SK-N-SH (cell line): ENCODE measurements around the gene FGFRL1. TPM values are rescaled to one million over a fixed set of nuclear protein-coding genes. Genes with fewer than 3 reads are reported as not detected.

Experiments
- CTCF ChIA-PET: fragments of 300-600, 350-600 bp; formaldehyde crosslinking; extraction: SDS; loops from one replicate; lab custom pipeline; 2021; lab: Yijun Ruan, JAX
- POLR2A ChIA-PET: fragments of 350-600 bp; sonication (Branson Sonifier 250); formaldehyde crosslinking; extraction: SDS; loops from one replicate; lab custom pipeline; 2020; ENCODE audit warnings: antibody characterized with exemption, inconsistent platforms; lab: Yijun Ruan, JAX
- DNase-seq: peaks from one replicate; pipeline ENCODE4 v3.0.0; 2012
- H2AFZ ChIP-seq: fragments of 200-600 bp; sonication (generic); 2 replicates; pipeline ENCODE4 v1.8.1; 2016; ENCODE audit warnings: antibody characterized with exemption, mild to moderate bottlenecking, low read depth
- H3F3A ChIP-seq: fragments of 200-600 bp; sonication (generic); replicated peaks from 2 replicates; pipeline ENCODE3; 2016; ENCODE audit warnings: antibody characterized with exemption, mild to moderate bottlenecking; ENCODE audit not compliant: insufficient read depth
- H3K27ac ChIP-seq, 2 experiments: fragments of 200-500 bp in 1 of 2; fragments of 200-600 bp in 1 of 2; sonication (Bioruptor generic) in 1 of 2; sonication (generic), shearing (Covaris generic) in 1 of 2; 2 replicates each; pipeline versions ENCODE4 v1.5.1 to v1.6.1; 2014 to 2016; ENCODE audit warnings: low read depth in 2 of 2, inconsistent platforms in 1 of 2, low read length in 1 of 2, mild to moderate bottlenecking in 1 of 2, mixed read lengths in 1 of 2
- H3K27me3 ChIP-seq: fragments of 200-600 bp; sonication (generic), shearing (Covaris generic); 2 replicates; pipeline ENCODE4 v1.6.1; 2016; ENCODE audit warnings: mixed run types; ENCODE audit not compliant: insufficient read depth
- H3K36me3 ChIP-seq, 2 experiments: fragments of 200-500 bp in 1 of 2; fragments of 200-600 bp in 1 of 2; sonication (Bioruptor generic) in 1 of 2; sonication (generic) in 1 of 2; replicated peaks in 1 of 2; 2 replicates each; pipeline versions ENCODE3 to v1.5.1; 2014 to 2016; ENCODE audit warnings: low read length in 1 of 2, mild to moderate bottlenecking in 1 of 2; ENCODE audit not compliant: insufficient read depth in 2 of 2, control insufficient read depth in 1 of 2
- H3K4me1 ChIP-seq, 2 experiments: fragments of 200-500 bp in 1 of 2; fragments of 200-600 bp in 1 of 2; sonication (Bioruptor generic) in 1 of 2; sonication (generic), shearing (Covaris generic) in 1 of 2; 2 replicates each; pipeline versions ENCODE4 v1.5.1 to v1.6.1; 2014 to 2016; ENCODE audit warnings: low read depth in 1 of 2, low read length in 1 of 2, mixed run types in 1 of 2; ENCODE audit not compliant: insufficient read depth in 2 of 2, control insufficient read depth in 1 of 2
- H3K4me2 ChIP-seq: fragments of 200-600 bp; sonication (generic), shearing (Covaris generic); 2 replicates; pipeline ENCODE4 v1.6.1; 2017; ENCODE audit warnings: mixed run types
- H3K4me3 ChIP-seq, 2 experiments: fragments of 200-500 bp in 1 of 2; fragments of 200-600 bp in 1 of 2; sonication (Bioruptor generic) in 1 of 2; sonication (generic), shearing (Covaris generic) in 1 of 2; 2 replicates each; pipeline versions ENCODE4 v1.5.1 to v1.8.1; 2014 to 2016; ENCODE audit warnings: low read depth in 2 of 2, inconsistent platforms in 1 of 2, low read length in 1 of 2, mild to moderate bottlenecking in 1 of 2, mixed read lengths in 1 of 2, moderate library complexity in 1 of 2
- H3K79me2 ChIP-seq: fragments of 200-600 bp; sonication (generic); 2 replicates; pipeline ENCODE4 v1.8.1; 2017; ENCODE audit warnings: mild to moderate bottlenecking; ENCODE audit not compliant: insufficient read depth
- H3K9ac ChIP-seq: fragments of 200-600 bp; sonication (generic); 2 replicates; pipeline ENCODE4 v1.6.1; 2017; ENCODE audit warnings: mixed run types
- H3K9me2 ChIP-seq: fragments of 200-600 bp; sonication (generic); 2 replicates; pipeline ENCODE4 v1.6.1; 2017; ENCODE audit warnings: mixed run types
- H3K9me3 ChIP-seq: fragments of 200-600 bp; sonication (generic); 2 replicates; pipeline ENCODE4 v1.6.1; 2017; ENCODE audit warnings: mixed run types, mild to moderate bottlenecking, moderate library complexity
- H4K20me1 ChIP-seq: fragments of 200-600 bp; sonication (generic); 2 replicates; pipeline ENCODE4 v1.6.1; 2017; ENCODE audit warnings: mild to moderate bottlenecking, mixed run types; ENCODE audit not compliant: insufficient read depth
- CHD2 ChIP-seq: fragments of 150-350 bp; IDR thresholded peaks from 2 replicates; pipeline ENCODE4 v1.6.1; 2018; ENCODE audit warnings: low read length; ENCODE audit not compliant: partially characterized antibody
- ELF1 ChIP-seq: IDR thresholded peaks from 2 replicates; pipeline ENCODE4 v1.4.0; 2012
- EZH2phosphoT487 ChIP-seq: fragments of 200-600 bp; sonication (generic); IDR thresholded peaks from 2 replicates; pipeline ENCODE4 v1.6.1; 2017; ENCODE audit warnings: low read depth, mixed run types, mild to moderate bottlenecking, antibody characterized with exemption, moderate library complexity, borderline replicate concordance
- FOSL2 ChIP-seq: IDR thresholded peaks from 2 replicates; pipeline ENCODE4 v1.4.0; 2012; ENCODE audit warnings: low read depth, mild to moderate bottlenecking, moderate library complexity, borderline replicate concordance
- FOXJ3 ChIP-seq: sonication (generic); formaldehyde crosslinking; IDR thresholded peaks from 2 replicates; pipeline ENCODE4 v1.5.1; 2020; ENCODE audit warnings: mild to moderate bottlenecking, missing genetic modification reagents
- FOXM1 ChIP-seq: IDR thresholded peaks from 2 replicates; pipeline ENCODE4 v1.4.0; 2012; ENCODE audit warnings: low read depth, mild to moderate bottlenecking
- GATA2 ChIP-seq: sonication (generic); formaldehyde crosslinking; IDR thresholded peaks from 2 replicates; pipeline ENCODE4 v1.5.0; 2020; ENCODE audit warnings: mild to moderate bottlenecking, missing genetic modification reagents
- MAX ChIP-seq: IDR thresholded peaks from 2 replicates; pipeline ENCODE4 v1.4.0; 2012; ENCODE audit warnings: low read depth
- MEF2A ChIP-seq: IDR thresholded peaks from 2 replicates; pipeline ENCODE4 v1.4.0; 2012; ENCODE audit warnings: low read depth, borderline replicate concordance
- MXI1 ChIP-seq: IDR thresholded peaks from 2 replicates; pipeline ENCODE4 v1.6.1; 2012; ENCODE audit warnings: mild to moderate bottlenecking, low read depth, low read length, improper control_type of control experiment
- NFIC ChIP-seq: IDR thresholded peaks from 2 replicates; pipeline ENCODE4 v1.4.0; 2012; ENCODE audit warnings: borderline replicate concordance
- NRF1 ChIP-seq: IDR thresholded peaks from 2 replicates; pipeline ENCODE4 v1.6.1; 2012; ENCODE audit warnings: low read depth, mild to moderate bottlenecking, low read length
- RCOR1 ChIP-seq: fragments of 150-350 bp; IDR thresholded peaks from 2 replicates; pipeline ENCODE4 v1.6.1; 2017; ENCODE audit warnings: antibody characterized with exemption, low read length
- SIN3A ChIP-seq: IDR thresholded peaks from 2 replicates; pipeline ENCODE4 v1.6.1; 2012; ENCODE audit warnings: low read depth, mild to moderate bottlenecking, low read length, moderate library complexity, borderline replicate concordance
- TAF1 ChIP-seq: IDR thresholded peaks from 2 replicates; pipeline ENCODE4 v1.6.1; 2012; ENCODE audit warnings: low read depth, mild to moderate bottlenecking, low read length, moderate library complexity, borderline replicate concordance
- TCF12 ChIP-seq: IDR thresholded peaks from 2 replicates; pipeline ENCODE4 v1.4.0; 2012
- USF2 ChIP-seq: fragments of 150-350 bp; IDR thresholded peaks from 2 replicates; pipeline ENCODE4 v1.6.1; 2017; ENCODE audit warnings: antibody characterized with exemption, low read length, low read depth, borderline replicate concordance
- YY1 ChIP-seq: IDR thresholded peaks from 2 replicates; pipeline ENCODE4 v1.4.0; 2012; ENCODE audit warnings: low read depth, mild to moderate bottlenecking
- ZBTB33 ChIP-seq: IDR thresholded peaks from 2 replicates; pipeline ENCODE4 v1.4.0; 2012; ENCODE audit warnings: low read depth, borderline replicate concordance
- WGBS: methylation state at CpG from one replicate; pipeline ENCODE4 v1.1.6; 2017; ENCODE audit warnings: low lambda C conversion rate; 5-methylcytosine and 5-hydroxymethylcytosine counted together
- polyA plus RNA-seq, 3 experiments: library from polyadenylated mRNA; depleted of rRNA; stranded (reverse); fragments of >200 nt; gene quantifications; 2 replicates each; pipeline ENCODE4 v1.2.3, GENCODE V29; 2012

The FGFRL1 gene
- polyA plus RNA-seq, 1 of the 3 experiments (the other 2 are of a cell fraction), result 22.5 TPM

- CTCF ChIA-PET, result no interaction called here
- TF ChIP-seq YY1 (no peak), MXI1 (no peak), NRF1 (no peak), GATA2 (CRISPR knock-in tag) (no peak), CHD2 (no peak), NFIC (no peak), EZH2phosphoT487 (no peak), MEF2A (no peak), FOXJ3 (CRISPR knock-in tag) (no peak), ELF1 (no peak)
- TF ChIP-seq, all 33 proteins: peak for 0
- H2AFZ ChIP-seq, result no peak overlapping the region
- H3K9me2 ChIP-seq, result no peaks in the 10 kb centered on the region
- H3F3A ChIP-seq, result no peaks in the 10 kb centered on the region
- POLR2A ChIA-PET, result no interaction called here
- peaks cover 0 to 19% of the 10 kb centered on the region in 2 experiments for H3K36me3 ChIP-seq
- H3K4me1 ChIP-seq, result peaks cover 7 to 15% of the 10 kb centered on the region in 2 experiments; a peak in 1 of 4 replicates
- H3K27ac ChIP-seq, result no peak overlapping the region
- no peaks in the 10 kb centered on the region for H4K20me1 ChIP-seq
- no peaks in the 10 kb centered on the region for H3K27me3 ChIP-seq
- DNase-seq, result no peak
- no peak overlapping the region for H3K4me3 ChIP-seq
- whole genome bisulfite sequencing, result 97% methylated on average over 15 of the region's 26 CpGs
- no peak overlapping the region for H3K4me2 ChIP-seq
- H3K79me2 ChIP-seq, result peaks cover 7% of the 10 kb centered on the region; the same call in 1 of the 2 replicates
- no peak overlapping the region for H3K9ac ChIP-seq
- no peaks in the 10 kb centered on the region for H3K9me3 ChIP-seq
Observed at GRCh38 chr4:990746-991367, 20.6 kb upstream of the FGFRL1 start.

- ChIA-PET POLR2A (no interaction called here), CTCF (interaction anchor here (0.6 kb wide), 1 partner anchor 126 kb away, joined by 3 read pairs; no protein-coding TSS in a partner anchor)
- no peaks in the 10 kb centered on the region; the same call in 1 of the 2 replicates for H3K27me3 ChIP-seq
- H3K36me3 ChIP-seq, result peaks cover 0 to 19% of the 10 kb centered on the region in 2 experiments
- H3K4me1 ChIP-seq, result peaks cover 3 to 11% of the 10 kb centered on the region in 2 experiments; a peak in 1 of 4 replicates
- no peak overlapping the region for H3K9ac ChIP-seq
- H4K20me1 ChIP-seq, result no peaks in the 10 kb centered on the region
- no peak for DNase-seq
- 93% methylated on average over 17 of the region's 50 CpGs for WGBS
- H3K4me2 ChIP-seq, result no peak overlapping the region
- H3K9me2 ChIP-seq, result no peaks in the 10 kb centered on the region
- TF ChIP-seq FOXM1 (no peak), TCF12 (no peak), MAX (no peak), NFIC (no peak), SIN3A (no peak), EZH2phosphoT487 (no peak), RCOR1 (no peak), FOSL2 (no peak), ZBTB33 (no peak), USF2 (no peak), GATA2 (CRISPR knock-in tag) (no peak), TAF1 (no peak)
- H3K27ac ChIP-seq, result no peak overlapping the region
- H3K9me3 ChIP-seq, result no peaks in the 10 kb centered on the region
- H3F3A ChIP-seq, result no peaks in the 10 kb centered on the region
- no peak overlapping the region for H2AFZ ChIP-seq
- peaks cover 7% of the 10 kb centered on the region; the same call in 1 of the 2 replicates for H3K79me2 ChIP-seq
- H3K4me3 ChIP-seq, result no peak overlapping the region
Observed at GRCh38 chr4:991451-992296, 19.8 kb upstream of the FGFRL1 start.
